Transverse colon (tissue), 4 donors: ENCODE data around the gene TNFRSF6B.

Experiments
- POLR2A ChIP-seq: fragments of 450-650 bp; IDR thresholded peaks from one replicate; pipeline ENCODE4 v1.6.1; 2016; ENCODE audit warnings: antibody characterized with exemption, mild to moderate bottlenecking, moderate library complexity
- POLR2AphosphoS5 ChIP-seq, 3 donors: sonication (generic); formaldehyde crosslinking; IDR thresholded peaks; one replicate each; pipeline ENCODE4 v1.6.1; 2016; ENCODE audit warnings: antibody characterized with exemption in 3 of 3
- TF ChIP-seq, protein P1 (sequence below), 5 experiments: fragments of 200-600 bp in 3 of 5; fragments of 450-650 bp in 2 of 5; sonication (generic) in 3 of 5; IDR thresholded peaks; 1 replicate in 2 of 5; 2 replicates in 3 of 5; pipeline ENCODE4 v1.5.1; 2016 to 2017; ENCODE audit warnings: antibody characterized with exemption in 5 of 5, inconsistent platforms in 3 of 5, mild to moderate bottlenecking in 2 of 5, moderate library complexity in 1 of 5

DNA sequence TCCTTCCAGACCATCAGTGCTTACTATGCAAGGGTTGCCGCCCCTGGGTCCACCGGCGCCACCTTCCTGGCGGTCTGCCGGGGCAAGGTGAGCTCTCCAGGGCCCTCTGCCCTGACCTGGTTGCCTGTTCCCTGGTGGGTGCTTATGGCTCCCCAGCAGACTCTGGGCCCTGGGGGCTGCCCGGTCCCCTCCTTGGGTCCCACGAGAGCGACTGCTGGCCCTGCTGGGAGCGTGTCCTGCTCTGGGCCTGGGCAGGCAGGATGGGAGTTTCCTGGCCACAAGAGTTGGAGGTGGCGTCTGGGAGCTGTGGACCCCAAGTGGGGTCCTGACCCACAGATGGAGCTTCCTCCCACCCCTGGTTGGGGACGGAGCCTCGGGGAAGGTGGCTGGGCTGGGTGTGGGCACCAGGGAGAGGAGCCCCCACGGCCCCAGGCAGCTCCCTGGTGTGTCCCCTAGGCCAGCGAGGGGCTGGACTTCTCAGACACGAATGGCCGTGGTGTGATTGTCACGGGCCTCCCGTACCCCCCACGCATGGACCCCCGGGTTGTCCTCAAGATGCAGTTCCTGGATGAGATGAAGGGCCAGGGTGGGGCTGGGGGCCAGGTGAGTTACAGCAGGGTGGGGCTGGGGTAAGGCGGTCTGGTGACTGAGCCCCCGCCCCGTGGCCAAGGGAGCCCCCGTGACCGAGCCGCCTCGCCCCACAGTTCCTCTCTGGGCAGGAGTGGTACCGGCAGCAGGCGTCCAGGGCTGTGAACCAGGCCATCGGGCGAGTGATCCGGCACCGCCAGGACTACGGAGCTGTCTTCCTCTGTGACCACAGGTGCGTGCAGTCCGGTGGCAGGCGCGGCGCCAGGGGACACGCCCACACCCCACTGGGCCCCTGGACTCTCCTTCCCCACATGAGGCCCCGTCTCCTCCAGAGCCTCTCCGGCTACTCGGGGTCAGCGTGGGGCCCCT, 7.1 kb upstream of the TNFRSF6B start:
- no peak for TF ChIP-seq POLR2A
- TF ChIP-seq, protein P1, sequence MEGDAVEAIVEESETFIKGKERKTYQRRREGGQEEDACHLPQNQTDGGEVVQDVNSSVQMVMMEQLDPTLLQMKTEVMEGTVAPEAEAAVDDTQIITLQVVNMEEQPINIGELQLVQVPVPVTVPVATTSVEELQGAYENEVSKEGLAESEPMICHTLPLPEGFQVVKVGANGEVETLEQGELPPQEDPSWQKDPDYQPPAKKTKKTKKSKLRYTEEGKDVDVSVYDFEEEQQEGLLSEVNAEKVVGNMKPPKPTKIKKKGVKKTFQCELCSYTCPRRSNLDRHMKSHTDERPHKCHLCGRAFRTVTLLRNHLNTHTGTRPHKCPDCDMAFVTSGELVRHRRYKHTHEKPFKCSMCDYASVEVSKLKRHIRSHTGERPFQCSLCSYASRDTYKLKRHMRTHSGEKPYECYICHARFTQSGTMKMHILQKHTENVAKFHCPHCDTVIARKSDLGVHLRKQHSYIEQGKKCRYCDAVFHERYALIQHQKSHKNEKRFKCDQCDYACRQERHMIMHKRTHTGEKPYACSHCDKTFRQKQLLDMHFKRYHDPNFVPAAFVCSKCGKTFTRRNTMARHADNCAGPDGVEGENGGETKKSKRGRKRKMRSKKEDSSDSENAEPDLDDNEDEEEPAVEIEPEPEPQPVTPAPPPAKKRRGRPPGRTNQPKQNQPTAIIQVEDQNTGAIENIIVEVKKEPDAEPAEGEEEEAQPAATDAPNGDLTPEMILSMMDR (IDR thresholded peaks at IDR 0.05): no peak
- TF ChIP-seq POLR2AphosphoS5 (IDR thresholded peaks at IDR 0.05): no peak
